ENCODE measurements around the gene EIF2S2. TPM values are rescaled to one million over a fixed set of nuclear protein-coding genes. Genes with fewer than 3 reads are reported as not detected.

Gene EIF2S2
- total RNA-seq, 2 donors from 2014 or later = 106 to 144 TPM

DNA sequence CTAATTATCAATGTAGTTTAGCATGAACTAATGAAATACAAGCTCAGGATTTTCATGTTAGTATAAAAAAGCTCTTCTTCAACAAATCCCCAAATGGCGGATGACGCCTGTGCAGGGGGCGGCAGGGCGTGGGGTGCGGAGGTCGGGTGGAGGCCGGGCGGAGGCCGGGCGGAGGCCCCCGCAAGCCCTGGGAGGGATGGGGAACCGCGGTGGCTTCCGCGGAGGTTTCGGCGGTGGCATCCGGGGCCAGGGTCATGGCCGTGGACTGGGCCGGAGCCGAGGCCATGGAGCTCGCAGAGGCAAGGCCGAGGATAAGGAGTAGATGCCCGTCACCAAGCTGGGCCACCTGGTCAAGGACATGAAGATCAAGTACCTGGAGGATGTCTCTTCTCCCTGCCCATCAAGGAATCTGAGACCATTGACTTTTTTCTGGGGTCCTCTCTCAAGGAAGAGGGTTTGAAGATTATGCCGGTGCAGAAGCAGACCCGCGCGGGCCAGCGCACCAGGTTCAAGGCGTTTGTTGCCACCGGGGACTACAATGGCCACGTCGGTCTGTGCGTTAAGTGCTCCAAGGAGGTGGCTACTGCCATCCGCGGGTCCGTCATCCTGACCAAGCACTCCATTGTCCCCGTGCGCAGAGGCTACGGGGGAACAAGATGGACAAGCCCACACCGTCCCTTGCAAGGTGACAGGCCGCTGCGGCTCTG lies 10.4 kb upstream of the EIF2S2 start:
- peaks cover 3% of the 10 kb centered on the region for H3K4me1 ChIP-seq (ENCODE audit: control insufficient read depth, insufficient read depth, low read length)
- TF ChIP-seq, protein P1, sequence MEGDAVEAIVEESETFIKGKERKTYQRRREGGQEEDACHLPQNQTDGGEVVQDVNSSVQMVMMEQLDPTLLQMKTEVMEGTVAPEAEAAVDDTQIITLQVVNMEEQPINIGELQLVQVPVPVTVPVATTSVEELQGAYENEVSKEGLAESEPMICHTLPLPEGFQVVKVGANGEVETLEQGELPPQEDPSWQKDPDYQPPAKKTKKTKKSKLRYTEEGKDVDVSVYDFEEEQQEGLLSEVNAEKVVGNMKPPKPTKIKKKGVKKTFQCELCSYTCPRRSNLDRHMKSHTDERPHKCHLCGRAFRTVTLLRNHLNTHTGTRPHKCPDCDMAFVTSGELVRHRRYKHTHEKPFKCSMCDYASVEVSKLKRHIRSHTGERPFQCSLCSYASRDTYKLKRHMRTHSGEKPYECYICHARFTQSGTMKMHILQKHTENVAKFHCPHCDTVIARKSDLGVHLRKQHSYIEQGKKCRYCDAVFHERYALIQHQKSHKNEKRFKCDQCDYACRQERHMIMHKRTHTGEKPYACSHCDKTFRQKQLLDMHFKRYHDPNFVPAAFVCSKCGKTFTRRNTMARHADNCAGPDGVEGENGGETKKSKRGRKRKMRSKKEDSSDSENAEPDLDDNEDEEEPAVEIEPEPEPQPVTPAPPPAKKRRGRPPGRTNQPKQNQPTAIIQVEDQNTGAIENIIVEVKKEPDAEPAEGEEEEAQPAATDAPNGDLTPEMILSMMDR (conservative IDR thresholded peaks at IDR 0.05) = no peak
- H3K36me3 ChIP-seq (ENCODE audit: control insufficient read depth, insufficient read depth, low read length) = no peaks in the 10 kb centered on the region
- H3K4me1 Mint-ChIP-seq = no peaks in the 10 kb centered on the region
- 92 to 94% methylated on average over 35 to 43 of the region's 43 CpGs for WGBS, 2 experiments (ENCODE audit: insufficient coverage in 1 of 2, insufficient read length in 1 of 2)
- H3K27me3 ChIP-seq (ENCODE audit: control insufficient read depth, insufficient read depth, low read length, poor library complexity, severe bottlenecking) = no peaks in the 10 kb centered on the region
- H3K9me3 ChIP-seq (ENCODE audit: control insufficient read depth, low read length) = peaks cover 6% of the 10 kb centered on the region
- H3K4me3 Mint-ChIP-seq = no peak overlapping the region
- H3K9ac ChIP-seq (ENCODE audit: extremely low read depth, low read length, poor library complexity, severe bottlenecking) = no peak overlapping the region
- H3K36me3 Mint-ChIP-seq (ENCODE audit: low read depth) = no peaks in the 10 kb centered on the region
- peaks cover 11% of the 10 kb centered on the region for H3K27me3 Mint-ChIP-seq (ENCODE audit: insufficient read depth)
- no peak overlapping the region for H3K27ac Mint-ChIP-seq
- no peak for DNase-seq
- H3K4me3 ChIP-seq (ENCODE audit: low read length) = no peak overlapping the region
- no peaks in the 10 kb centered on the region for H3K9me3 Mint-ChIP-seq
- no peak overlapping the region for H3K27ac ChIP-seq (ENCODE audit: low read depth, low read length)

DNA sequence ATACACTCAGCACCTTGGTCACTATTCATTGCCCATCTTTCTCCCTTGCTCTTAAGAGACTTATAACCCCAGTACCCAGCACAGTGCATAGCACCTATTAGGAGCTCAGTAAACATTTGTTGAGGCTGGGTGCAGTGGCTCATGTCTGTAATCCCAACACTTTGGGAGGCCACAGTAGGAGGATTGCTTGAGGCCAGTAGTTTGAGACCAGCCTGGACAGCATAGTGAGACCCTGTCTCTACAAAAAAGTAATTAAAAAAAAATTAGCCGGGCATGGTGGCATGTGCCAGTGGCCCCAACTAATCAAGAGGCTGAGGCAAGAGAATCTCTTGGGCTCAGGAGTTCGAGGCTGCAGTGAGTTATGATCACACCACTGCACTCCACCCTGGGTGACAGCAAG lies 8.2 kb upstream of the EIF2S2 start:
- TF ChIP-seq, protein P1 (conservative IDR thresholded peaks at IDR 0.05) = no peak
- H3K4me1 ChIP-seq (ENCODE audit: control insufficient read depth, insufficient read depth, low read length) = peaks cover 3% of the 10 kb centered on the region
- H3K27ac Mint-ChIP-seq = no peak overlapping the region
- no peak overlapping the region for H3K27ac ChIP-seq (ENCODE audit: low read depth, low read length)
- H3K36me3 ChIP-seq (ENCODE audit: control insufficient read depth, insufficient read depth, low read length) = no peaks in the 10 kb centered on the region
- H3K27me3 Mint-ChIP-seq (ENCODE audit: insufficient read depth) = peaks cover 8% of the 10 kb centered on the region
- no peak overlapping the region for H3K4me3 ChIP-seq (ENCODE audit: low read length)
- H3K9ac ChIP-seq (ENCODE audit: extremely low read depth, low read length, poor library complexity, severe bottlenecking) = no peak overlapping the region
- H3K9me3 ChIP-seq (ENCODE audit: control insufficient read depth, low read length) = no peaks in the 10 kb centered on the region
- no peaks in the 10 kb centered on the region for H3K9me3 Mint-ChIP-seq
- no peak overlapping the region for H3K4me3 Mint-ChIP-seq
- H3K36me3 Mint-ChIP-seq (ENCODE audit: low read depth) = no peaks in the 10 kb centered on the region
- DNase-seq = no peak
- 80 to 88% methylated on average over 2 of the region's 2 CpGs for WGBS, 2 experiments (ENCODE audit: insufficient coverage in 1 of 2, insufficient read length in 1 of 2)
- no peaks in the 10 kb centered on the region for H3K4me1 Mint-ChIP-seq
- no peaks in the 10 kb centered on the region for H3K27me3 ChIP-seq (ENCODE audit: control insufficient read depth, insufficient read depth, low read length, poor library complexity, severe bottlenecking)

DNA sequence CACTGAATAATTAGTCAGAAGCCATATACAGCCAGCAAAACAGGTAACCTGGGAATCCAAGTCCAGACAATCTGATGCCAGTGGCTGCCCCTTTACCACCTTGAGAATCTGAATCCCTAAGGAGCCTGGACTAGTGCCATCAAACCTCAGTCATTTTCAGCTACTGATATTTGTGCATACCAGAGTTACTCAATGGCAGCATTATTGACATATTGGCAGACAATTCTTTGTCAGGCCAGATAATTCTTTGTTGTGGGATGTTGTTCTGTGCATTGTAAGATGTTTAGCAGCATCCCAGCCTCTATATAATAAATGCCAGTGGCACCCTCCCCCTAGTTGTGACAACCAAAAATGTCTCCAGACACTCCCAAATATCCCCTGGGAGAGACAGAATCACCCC lies 3.2 kb upstream of the EIF2S2 start:
- Mint-ChIP-seq H3K27ac (no peak overlapping the region), H3K4me3 (no peak overlapping the region), H3K4me1 (peaks cover 13% of the 10 kb centered on the region), H3K27me3 (ENCODE audit: insufficient read depth) (peaks cover 10% of the 10 kb centered on the region), H3K9me3 (no peaks in the 10 kb centered on the region), H3K36me3 (ENCODE audit: low read depth) (peaks cover 4% of the 10 kb centered on the region)
- no peak overlapping the region for H3K4me3 ChIP-seq (ENCODE audit: low read length)
- no peak for DNase-seq
- no peak overlapping the region for H3K9ac ChIP-seq (ENCODE audit: extremely low read depth, low read length, poor library complexity, severe bottlenecking)
- no peak overlapping the region for H3K27ac ChIP-seq (ENCODE audit: low read depth, low read length)
- no peaks in the 10 kb centered on the region for H3K27me3 ChIP-seq (ENCODE audit: control insufficient read depth, insufficient read depth, low read length, poor library complexity, severe bottlenecking)
- H3K4me1 ChIP-seq (ENCODE audit: control insufficient read depth, insufficient read depth, low read length) = no peaks in the 10 kb centered on the region
- H3K36me3 ChIP-seq (ENCODE audit: control insufficient read depth, insufficient read depth, low read length) = no peaks in the 10 kb centered on the region
- TF ChIP-seq, protein P1 (conservative IDR thresholded peaks at IDR 0.05) = no peak
- H3K9me3 ChIP-seq (ENCODE audit: control insufficient read depth, low read length) = no peaks in the 10 kb centered on the region

Data from endodermal cell (in vitro differentiated cells).